HepG2 (cell line): ENCODE data around the gene NMRAL1. TPM values are rescaled to one million over a fixed set of nuclear protein-coding genes. Genes with fewer than 3 reads are reported as not detected.

Experiments
- ATM ChIP-seq: fragments of 450-650 bp; IDR thresholded peaks from 2 replicates; pipeline ENCODE4 v1.7.1; 2017; ENCODE audit warnings: mild to moderate bottlenecking, borderline replicate concordance
- CEBPZ ChIP-seq: IDR thresholded peaks from 2 replicates; pipeline ENCODE4 v1.6.1; 2012; ENCODE audit warnings: low read length, improper control_type of control experiment
- CENPBD1 ChIP-seq: sonication (generic); formaldehyde crosslinking; IDR thresholded peaks from 2 replicates; pipeline ENCODE4 v1.8.0; 2022; ENCODE audit warnings: missing genetic modification reagents, low read depth, mild to moderate bottlenecking, borderline replicate concordance
- ESRRA ChIP-seq: sonication (generic); formaldehyde crosslinking; IDR thresholded peaks from 2 replicates; pipeline ENCODE4 v1.5.1; 2020; ENCODE audit warnings: mild to moderate bottlenecking, low read depth, missing genetic modification reagents
- GFI1 ChIP-seq: sonication (generic); formaldehyde crosslinking; IDR thresholded peaks from 2 replicates; pipeline ENCODE4 v1.5.0; 2020; ENCODE audit warnings: missing genetic modification reagents, mild to moderate bottlenecking, borderline replicate concordance
- KDM3A ChIP-seq: IDR thresholded peaks from 2 replicates; pipeline ENCODE4 v1.6.1; 2018; ENCODE audit warnings: low read depth, missing compliant biosample characterization
- KLF15 ChIP-seq: sonication (generic); formaldehyde crosslinking; IDR thresholded peaks from 2 replicates; pipeline ENCODE4 v1.8.1; 2023; ENCODE audit warnings: borderline replicate concordance, mild to moderate bottlenecking, inconsistent platforms, missing genetic modification reagents, mixed read lengths
- NPAS2 ChIP-seq: sonication (generic); formaldehyde crosslinking; IDR thresholded peaks from 2 replicates; pipeline ENCODE4 v1.8.0; 2022; ENCODE audit warnings: mild to moderate bottlenecking, missing genetic modification reagents, borderline replicate concordance
- PHF5A ChIP-seq: IDR thresholded peaks from one replicate; pipeline ENCODE4 v1.6.1; 2018; ENCODE audit warnings: low read depth, missing genetic modification reagents; ENCODE audit not compliant: unreplicated experiment
- PITX1 ChIP-seq: sonication (generic); formaldehyde crosslinking; IDR thresholded peaks from 2 replicates; pipeline ENCODE4 v1.5.1; 2020; ENCODE audit warnings: mild to moderate bottlenecking, missing genetic modification reagents
- SOX6 ChIP-seq, 2 experiments: fragments of 450-650 bp in 1 of 2; sonication (generic) in 1 of 2; formaldehyde crosslinking in 1 of 2; IDR thresholded peaks; 2 replicates each; pipeline versions ENCODE4 v1.4.0 to v1.6.1; 2017 to 2020; ENCODE audit warnings: antibody characterized with exemption in 1 of 2, mild to moderate bottlenecking in 1 of 2, missing genetic modification reagents in 1 of 2
- TFDP2 ChIP-seq: sonication (generic); formaldehyde crosslinking; IDR thresholded peaks from 2 replicates; pipeline ENCODE4 v1.4.0; 2020; ENCODE audit warnings: missing genetic modification reagents
- ZNF251 ChIP-seq: sonication (generic); formaldehyde crosslinking; IDR thresholded peaks from 2 replicates; pipeline ENCODE4 v1.9.0; 2021; ENCODE audit warnings: mild to moderate bottlenecking, missing genetic modification reagents
- ZNF343 ChIP-seq: sonication (generic); formaldehyde crosslinking; IDR thresholded peaks from 2 replicates; pipeline ENCODE4 v1.4.0; 2020; ENCODE audit warnings: mild to moderate bottlenecking, missing genetic modification reagents
- ZNF556 ChIP-seq: sonication (generic); formaldehyde crosslinking; IDR thresholded peaks from 2 replicates; pipeline ENCODE4 v1.4.0; 2020; ENCODE audit warnings: mild to moderate bottlenecking, missing genetic modification reagents, borderline replicate concordance
- polyA plus RNA-seq, 8 experiments: library from polyadenylated mRNA; depleted of rRNA in 3 of 8; stranded (reverse) in 7 of 8; unstranded in 1 of 8; fragments of >200 nt; fragmentation: Illumina TruSeq in 4 of 8; extraction: Trizol in 4 of 8; gene quantifications; 2 replicates each; pipeline versions ENCODE4 v1.2.1 to v1.2.3, GENCODE V29; 2011 to 2016; ENCODE audit warnings: low read depth in 4 of 8, missing spikeins in 1 of 8, mixed read lengths in 1 of 8; ENCODE audit not compliant: insufficient read depth in 1 of 8
- total RNA-seq, 5 experiments: library from RNA; depleted of rRNA; stranded (reverse); fragments of >200 nt; fragmentation: Illumina TruSeq; extraction: Trizol; gene quantifications; 2 replicates each; pipeline ENCODE4 v1.2.3, GENCODE V29; 2016; ENCODE audit warnings: low read depth in 1 of 5
- TF ChIP-seq, protein P1 (sequence below): sonication (generic); formaldehyde crosslinking; IDR thresholded peaks from 2 replicates; pipeline ENCODE4 v1.4.0; 2020; ENCODE audit warnings: missing genetic modification reagents, borderline replicate concordance

NMRAL1 gene
- total and polyA plus RNA-seq, 2 of the 13 experiments (the other 11 are each of a cell fraction or from before 2014, with no cell fraction given) = 30.8 to 33.1 TPM

GRCh38 chr16:4425378-4426020 is 48.9 kb downstream of the NMRAL1 start, which contains the start of gene DNAJA3 (continued):
- no peak for TF ChIP-seq SOX6 (IDR thresholded peaks at IDR 0.05)
- TF ChIP-seq SOX6 (CRISPR knock-in tag; IDR thresholded peaks at IDR 0.05) = no peak; the same call in 1 of the 2 replicates
- TF ChIP-seq NPAS2 = no peak
- TF ChIP-seq ZNF251 (CRISPR knock-in tag) = no peak
- no peak for TF ChIP-seq CEBPZ
- TF ChIP-seq, protein P1, sequence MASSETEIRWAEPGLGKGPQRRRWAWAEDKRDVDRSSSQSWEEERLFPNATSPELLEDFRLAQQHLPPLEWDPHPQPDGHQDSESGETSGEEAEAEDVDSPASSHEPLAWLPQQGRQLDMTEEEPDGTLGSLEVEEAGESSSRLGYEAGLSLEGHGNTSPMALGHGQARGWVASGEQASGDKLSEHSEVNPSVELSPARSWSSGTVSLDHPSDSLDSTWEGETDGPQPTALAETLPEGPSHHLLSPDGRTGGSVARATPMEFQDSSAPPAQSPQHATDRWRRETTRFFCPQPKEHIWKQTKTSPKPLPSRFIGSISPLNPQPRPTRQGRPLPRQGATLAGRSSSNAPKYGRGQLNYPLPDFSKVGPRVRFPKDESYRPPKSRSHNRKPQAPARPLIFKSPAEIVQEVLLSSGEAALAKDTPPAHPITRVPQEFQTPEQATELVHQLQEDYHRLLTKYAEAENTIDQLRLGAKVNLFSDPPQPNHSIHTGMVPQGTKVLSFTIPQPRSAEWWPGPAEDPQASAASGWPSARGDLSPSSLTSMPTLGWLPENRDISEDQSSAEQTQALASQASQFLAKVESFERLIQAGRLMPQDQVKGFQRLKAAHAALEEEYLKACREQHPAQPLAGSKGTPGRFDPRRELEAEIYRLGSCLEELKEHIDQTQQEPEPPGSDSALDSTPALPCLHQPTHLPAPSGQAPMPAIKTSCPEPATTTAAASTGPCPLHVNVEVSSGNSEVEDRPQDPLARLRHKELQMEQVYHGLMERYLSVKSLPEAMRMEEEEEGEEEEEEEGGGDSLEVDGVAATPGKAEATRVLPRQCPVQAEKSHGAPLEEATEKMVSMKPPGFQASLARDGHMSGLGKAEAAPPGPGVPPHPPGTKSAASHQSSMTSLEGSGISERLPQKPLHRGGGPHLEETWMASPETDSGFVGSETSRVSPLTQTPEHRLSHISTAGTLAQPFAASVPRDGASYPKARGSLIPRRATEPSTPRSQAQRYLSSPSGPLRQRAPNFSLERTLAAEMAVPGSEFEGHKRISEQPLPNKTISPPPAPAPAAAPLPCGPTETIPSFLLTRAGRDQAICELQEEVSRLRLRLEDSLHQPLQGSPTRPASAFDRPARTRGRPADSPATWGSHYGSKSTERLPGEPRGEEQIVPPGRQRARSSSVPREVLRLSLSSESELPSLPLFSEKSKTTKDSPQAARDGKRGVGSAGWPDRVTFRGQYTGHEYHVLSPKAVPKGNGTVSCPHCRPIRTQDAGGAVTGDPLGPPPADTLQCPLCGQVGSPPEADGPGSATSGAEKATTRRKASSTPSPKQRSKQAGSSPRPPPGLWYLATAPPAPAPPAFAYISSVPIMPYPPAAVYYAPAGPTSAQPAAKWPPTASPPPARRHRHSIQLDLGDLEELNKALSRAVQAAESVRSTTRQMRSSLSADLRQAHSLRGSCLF (CRISPR knock-in tag) = no peak
- TF ChIP-seq PHF5A (CRISPR knock-in tag) = no peak
- peak; percentile 49; the same call in 1 of the 2 replicates for TF ChIP-seq GFI1 (CRISPR knock-in tag)
- TF ChIP-seq CENPBD1 (CRISPR knock-in tag) = no peak
- no peak; the same call in 1 of the 2 replicates for TF ChIP-seq ZNF343
- TF ChIP-seq KDM3A = no peak
- TF ChIP-seq ATM = no peak
- TF ChIP-seq KLF15 = no peak
- no peak for TF ChIP-seq ZNF556 (CRISPR knock-in tag)
- TF ChIP-seq PITX1 = peak; percentile 6
- peak; percentile 73 for TF ChIP-seq TFDP2 (CRISPR knock-in tag)
- TF ChIP-seq ESRRA (CRISPR knock-in tag) = no peak
